GM18907 (cell line): Measurements from ENCODE around the gene MAPT.
"Not testable (repeated sequence)": the region's sequence is repeated elsewhere in the genome, so short reads cannot be mapped to it uniquely, and the experiment has no call there.

Experiments
- ATAC-seq: cut with Tn5 transposase; IDR thresholded peaks from one replicate; pipeline ENCODE4 v1.9.1; 2021; ENCODE audit warnings: mild to moderate bottlenecking, moderate library complexity; ENCODE audit not compliant: unreplicated experiment

MAPT gene

GRCh38 chr17:46003907-46004748, 109.8 kb downstream of the MAPT start:
- no peak for ATAC-seq

GRCh38 chr17:46006082-46006481, 111.7 kb downstream of the MAPT start:
- not testable (repeated sequence) for ATAC-seq

- no peak for ATAC-seq
Measured at GRCh38 chr17:46007461-46007965, 113.2 kb downstream of the MAPT start.

DNA sequence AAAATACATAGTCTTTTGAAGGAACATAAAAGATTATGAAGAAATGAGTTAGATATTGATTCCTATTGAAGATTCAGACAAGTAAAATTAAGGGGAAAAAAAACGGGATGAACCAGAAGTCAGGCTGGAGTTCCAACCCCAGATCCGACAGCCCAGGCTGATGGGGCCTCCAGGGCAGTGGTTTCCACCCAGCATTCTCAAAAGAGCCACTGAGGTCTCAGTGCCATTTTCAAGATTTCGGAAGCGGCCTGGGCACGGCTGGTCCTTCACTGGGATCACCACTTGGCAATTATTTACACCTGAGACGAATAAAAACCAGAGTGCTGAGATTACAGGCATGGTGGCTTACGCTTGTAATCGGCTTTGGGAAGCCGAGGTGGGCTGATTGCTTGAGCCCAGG, 114.2 kb downstream of the MAPT start:
- no peak for ATAC-seq

GRCh38 chr17:46009681-46010596, 115.6 kb downstream of the MAPT start:
- ATAC-seq, result no peak

DNA sequence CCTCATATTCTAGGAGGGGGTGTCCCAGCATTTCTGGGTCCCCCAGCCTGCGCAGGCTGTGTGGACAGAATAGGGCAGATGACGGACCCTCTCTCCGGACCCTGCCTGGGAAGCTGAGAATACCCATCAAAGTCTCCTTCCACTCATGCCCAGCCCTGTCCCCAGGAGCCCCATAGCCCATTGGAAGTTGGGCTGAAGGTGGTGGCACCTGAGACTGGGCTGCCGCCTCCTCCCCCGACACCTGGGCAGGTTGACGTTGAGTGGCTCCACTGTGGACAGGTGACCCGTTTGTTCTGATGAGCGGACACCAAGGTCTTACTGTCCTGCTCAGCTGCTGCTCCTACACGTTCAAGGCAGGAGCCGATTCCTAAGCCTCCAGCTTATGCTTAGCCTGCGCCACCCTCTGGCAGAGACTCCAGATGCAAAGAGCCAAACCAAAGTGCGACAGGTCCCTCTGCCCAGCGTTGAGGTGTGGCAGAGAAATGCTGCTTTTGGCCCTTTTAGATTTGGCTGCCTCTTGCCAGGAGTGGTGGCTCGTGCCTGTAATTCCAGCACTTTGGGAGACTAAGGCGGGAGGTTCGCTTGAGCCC, 116.3 kb downstream of the MAPT start:
- no peak for ATAC-seq

DNA sequence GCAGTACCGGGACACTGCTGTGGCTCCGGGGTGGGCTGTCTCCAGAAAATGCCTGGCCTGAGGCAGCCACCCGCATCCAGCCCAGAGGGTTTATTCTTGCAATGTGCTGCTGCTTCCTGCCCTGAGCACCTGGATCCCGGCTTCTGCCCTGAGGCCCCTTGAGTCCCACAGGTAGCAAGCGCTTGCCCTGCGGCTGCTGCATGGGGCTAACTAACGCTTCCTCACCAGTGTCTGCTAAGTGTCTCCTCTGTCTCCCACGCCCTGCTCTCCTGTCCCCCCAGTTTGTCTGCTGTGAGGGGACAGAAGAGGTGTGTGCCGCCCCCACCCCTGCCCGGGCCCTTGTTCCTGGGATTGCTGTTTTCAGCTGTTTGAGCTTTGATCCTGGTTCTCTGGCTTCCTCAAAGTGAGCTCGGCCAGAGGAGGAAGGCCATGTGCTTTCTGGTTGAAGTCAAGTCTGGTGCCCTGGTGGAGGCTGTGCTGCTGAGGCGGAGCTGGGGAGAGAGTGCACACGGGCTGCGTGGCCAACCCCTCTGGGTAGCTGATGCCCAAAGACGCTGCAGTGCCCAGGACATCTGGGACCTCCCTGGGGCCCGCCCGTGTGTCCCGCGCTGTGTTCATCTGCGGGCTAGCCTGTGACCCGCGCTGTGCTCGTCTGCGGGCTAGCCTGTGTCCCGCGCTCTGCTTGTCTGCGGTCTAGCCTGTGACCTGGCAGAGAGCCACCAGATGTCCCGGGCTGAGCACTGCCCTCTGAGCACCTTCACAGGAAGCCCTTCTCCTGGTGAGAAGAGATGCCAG, 117.6 kb downstream of the MAPT start:
- no peak for ATAC-seq

DNA sequence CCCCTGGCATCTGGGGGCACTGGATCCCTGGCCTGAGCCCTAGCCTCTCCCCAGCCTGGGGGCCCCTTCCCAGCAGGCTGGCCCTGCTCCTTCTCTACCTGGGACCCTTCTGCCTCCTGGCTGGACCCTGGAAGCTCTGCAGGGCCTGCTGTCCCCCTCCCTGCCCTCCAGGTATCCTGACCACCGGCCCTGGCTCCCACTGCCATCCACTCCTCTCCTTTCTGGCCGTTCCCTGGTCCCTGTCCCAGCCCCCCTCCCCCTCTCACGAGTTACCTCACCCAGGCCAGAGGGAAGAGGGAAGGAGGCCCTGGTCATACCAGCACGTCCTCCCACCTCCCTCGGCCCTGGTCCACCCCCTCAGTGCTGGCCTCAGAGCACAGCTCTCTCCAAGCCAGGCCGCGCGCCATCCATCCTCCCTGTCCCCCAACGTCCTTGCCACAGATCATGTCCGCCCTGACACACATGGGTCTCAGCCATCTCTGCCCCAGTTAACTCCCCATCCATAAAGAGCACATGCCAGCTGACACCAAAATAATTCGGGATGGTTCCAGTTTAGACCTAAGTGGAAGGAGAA, 118.2 kb downstream of the MAPT start:
- ATAC-seq, result no peak

DNA sequence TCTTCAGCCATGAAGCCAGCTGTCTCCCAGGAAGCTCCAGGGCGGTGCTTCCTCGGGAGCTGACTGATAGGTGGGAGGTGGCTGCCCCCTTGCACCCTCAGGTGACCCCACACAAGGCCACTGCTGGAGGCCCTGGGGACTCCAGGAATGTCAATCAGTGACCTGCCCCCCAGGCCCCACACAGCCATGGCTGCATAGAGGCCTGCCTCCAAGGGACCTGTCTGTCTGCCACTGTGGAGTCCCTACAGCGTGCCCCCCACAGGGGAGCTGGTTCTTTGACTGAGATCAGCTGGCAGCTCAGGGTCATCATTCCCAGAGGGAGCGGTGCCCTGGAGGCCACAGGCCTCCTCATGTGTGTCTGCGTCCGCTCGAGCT, 118.8 kb downstream of the MAPT start:
- no peak for ATAC-seq

- ATAC-seq, result no peak
Measured at GRCh38 chr17:46013502-46014165, 119.3 kb downstream of the MAPT start.

DNA sequence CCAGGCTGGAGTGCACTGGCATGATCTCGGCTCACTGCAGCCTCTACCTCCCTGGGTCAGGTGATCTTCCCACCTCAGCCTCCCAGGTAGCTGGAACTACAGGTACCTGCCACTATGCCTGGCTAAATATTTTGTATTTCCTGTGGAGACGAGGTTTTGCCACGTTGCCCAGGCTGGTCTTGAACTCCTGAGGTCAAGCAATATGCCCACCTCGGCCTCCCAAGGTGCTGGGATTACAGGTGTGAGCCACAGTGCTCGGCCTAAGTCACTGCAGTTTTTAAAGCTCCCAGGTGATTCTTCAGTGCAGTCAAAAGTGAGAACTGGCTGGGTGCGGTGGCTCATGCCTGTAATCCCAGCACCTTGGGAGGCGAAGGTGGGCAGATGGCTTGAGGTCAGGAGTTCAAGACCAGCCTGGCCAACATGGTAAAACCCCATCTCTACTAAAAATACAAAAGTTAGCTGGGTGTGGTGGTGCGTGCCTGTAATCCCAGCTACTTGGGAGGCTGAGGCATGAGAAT, 125.1 kb downstream of the MAPT start:
- not testable (repeated sequence) for ATAC-seq

- peak; percentile 55 for ATAC-seq
Measured at GRCh38 chr17:46020023-46020761, 125.8 kb downstream of the MAPT start.

DNA sequence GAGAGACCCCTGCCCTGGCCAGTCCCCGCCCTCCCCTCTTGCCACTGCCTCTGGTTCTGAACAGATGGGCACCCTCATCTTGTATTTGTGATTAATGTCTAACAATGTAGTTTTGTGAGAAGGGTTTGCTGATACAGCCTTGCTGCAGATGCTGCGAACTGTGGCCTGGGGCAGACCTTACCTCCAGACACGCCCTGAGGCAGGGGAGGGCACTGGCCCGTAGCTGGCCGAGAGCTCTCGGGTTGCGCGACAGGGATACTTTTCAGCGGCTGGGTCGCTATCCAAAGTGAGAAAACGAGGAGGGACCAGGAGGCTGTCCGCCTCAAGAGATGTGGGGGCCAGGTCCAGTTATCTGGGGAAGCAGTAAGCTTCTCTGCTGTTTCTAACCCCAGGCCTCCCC, 126.6 kb downstream of the MAPT start:
- ATAC-seq, result no peak

GRCh38 chr17:46023366-46023765, 129.0 kb downstream of the MAPT start:
- not testable (repeated sequence) for ATAC-seq

DNA sequence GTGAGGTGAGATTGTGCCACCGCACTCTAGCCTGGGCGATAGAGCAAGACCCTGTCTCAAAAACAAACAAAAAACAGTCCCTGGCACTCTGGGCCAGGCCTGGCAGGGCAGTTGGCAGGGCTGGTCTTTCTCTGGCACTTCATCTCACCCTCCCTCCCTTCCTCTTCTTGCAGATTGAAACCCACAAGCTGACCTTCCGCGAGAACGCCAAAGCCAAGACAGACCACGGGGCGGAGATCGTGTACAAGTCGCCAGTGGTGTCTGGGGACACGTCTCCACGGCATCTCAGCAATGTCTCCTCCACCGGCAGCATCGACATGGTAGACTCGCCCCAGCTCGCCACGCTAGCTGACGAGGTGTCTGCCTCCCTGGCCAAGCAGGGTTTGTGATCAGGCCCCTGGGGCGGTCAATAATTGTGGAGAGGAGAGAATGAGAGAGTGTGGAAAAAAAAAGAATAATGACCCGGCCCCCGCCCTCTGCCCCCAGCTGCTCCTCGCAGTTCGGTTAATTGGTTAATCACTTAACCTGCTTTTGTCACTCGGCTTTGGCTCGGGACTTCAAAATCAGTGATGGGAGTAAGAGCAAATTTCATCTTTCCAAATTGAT, 129.5 kb downstream of the MAPT start:
- no peak for ATAC-seq

DNA sequence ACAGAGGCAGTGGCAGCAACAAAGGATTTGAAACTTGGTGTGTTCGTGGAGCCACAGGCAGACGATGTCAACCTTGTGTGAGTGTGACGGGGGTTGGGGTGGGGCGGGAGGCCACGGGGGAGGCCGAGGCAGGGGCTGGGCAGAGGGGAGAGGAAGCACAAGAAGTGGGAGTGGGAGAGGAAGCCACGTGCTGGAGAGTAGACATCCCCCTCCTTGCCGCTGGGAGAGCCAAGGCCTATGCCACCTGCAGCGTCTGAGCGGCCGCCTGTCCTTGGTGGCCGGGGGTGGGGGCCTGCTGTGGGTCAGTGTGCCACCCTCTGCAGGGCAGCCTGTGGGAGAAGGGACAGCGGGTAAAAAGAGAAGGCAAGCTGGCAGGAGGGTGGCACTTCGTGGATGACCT, 130.2 kb downstream of the MAPT start:
- no peak for ATAC-seq

GRCh38 chr17:46025060-46025459, 130.7 kb downstream of the MAPT start:
- no peak for ATAC-seq

- ATAC-seq, result no peak
Measured at GRCh38 chr17:46025510-46026165, 131.3 kb downstream of the MAPT start.
